Osteoblast (primary cell): ENCODE measurements around the gene FCMR. TPM values are rescaled to one million over a fixed set of nuclear protein-coding genes. Genes with fewer than 3 reads are reported as not detected.

ENCODE experiments used
- DNase-seq: peaks from one replicate; pipeline ENCODE4 v3.0.0; 2011; ENCODE audit warnings: low spot score, mixed read lengths; ENCODE audit not compliant: insufficient read length; ENCODE audit errors: missing footprints
- H2AFZ ChIP-seq: 2 replicates; pipeline ENCODE4 v1.6.0; 2011; ENCODE audit warnings: mild to moderate bottlenecking, low read length
- H3K27ac ChIP-seq: 2 replicates; pipeline ENCODE4 v1.5.1; 2011; ENCODE audit warnings: mild to moderate bottlenecking, low read depth, low read length, moderate library complexity
- H3K27me3 ChIP-seq: 2 replicates; pipeline ENCODE4 v1.6.0; 2012; ENCODE audit warnings: mild to moderate bottlenecking, control low read depth, inconsistent platforms, low read length, moderate library complexity; ENCODE audit not compliant: insufficient read depth
- H3K36me3 ChIP-seq: 2 replicates; pipeline ENCODE4 v1.5.1; 2011; ENCODE audit warnings: mild to moderate bottlenecking, low read length, control low read depth, moderate library complexity; ENCODE audit not compliant: insufficient read depth
- H3K4me1 ChIP-seq: 2 replicates; pipeline ENCODE4 v1.5.1; 2011; ENCODE audit warnings: mild to moderate bottlenecking, low read length, control low read depth, moderate library complexity; ENCODE audit not compliant: insufficient read depth
- H3K4me2 ChIP-seq: 2 replicates; pipeline ENCODE4 v1.6.0; 2011; ENCODE audit warnings: mild to moderate bottlenecking, low read length; ENCODE audit not compliant: insufficient read depth
- H3K4me3 ChIP-seq: fragments of 200-600 bp; sonication (generic); 3 replicates; pipeline ENCODE4 v1.5.1; 2012; ENCODE audit warnings: mild to moderate bottlenecking, low read length, inconsistent platforms; ENCODE audit not compliant: insufficient read depth
- H3K79me2 ChIP-seq: 2 replicates; pipeline ENCODE4 v1.6.0; 2012; ENCODE audit warnings: mild to moderate bottlenecking, low read length, control low read depth, inconsistent platforms; ENCODE audit not compliant: insufficient read depth
- H3K9me3 ChIP-seq: 2 replicates; pipeline ENCODE4 v1.5.1; 2011; ENCODE audit warnings: low read depth, low read length, control low read depth
- H4K20me1 ChIP-seq: 2 replicates; pipeline ENCODE4 v1.6.0; 2012; ENCODE audit warnings: mild to moderate bottlenecking, low read length, control low read depth; ENCODE audit not compliant: insufficient read depth
- CTCF ChIP-seq: IDR thresholded peaks from 2 replicates; pipeline ENCODE4 v1.5.1; 2011; ENCODE audit warnings: mild to moderate bottlenecking, low read depth, low read length, moderate library complexity; ENCODE audit errors: extremely low read depth
- total RNA-seq: library from RNA; depleted of rRNA; stranded (reverse); fragments of >200 nt; gene quantifications from 2 replicates; pipeline ENCODE4 v1.2.3, GENCODE V29; 2012

Gene FCMR
- total RNA-seq, 1 donor, result not detected

- no peak for DNase-seq
- Histone ChIP-seq H4K20me1 (no peaks in the 10 kb centered on the region), H3K27me3 (no peaks in the 10 kb centered on the region), H3K36me3 (no peaks in the 10 kb centered on the region), H3K27ac (no peak overlapping the region), H3K79me2 (no peaks in the 10 kb centered on the region), H3K4me1 (no peaks in the 10 kb centered on the region), H3K9me3 (peaks cover 5% of the 10 kb centered on the region), H2AFZ (no peak overlapping the region), H3K4me2 (no peak overlapping the region), H3K4me3 (no peak overlapping the region)
- no peak for TF ChIP-seq CTCF
Measured at GRCh38 chr1:206878456-206878855, 43.3 kb downstream of the FCMR start.

GRCh38 chr1:206875752-206876377 lies 45.9 kb downstream of the FCMR start:
- Histone ChIP-seq H3K79me2 (no peaks in the 10 kb centered on the region), H3K27me3 (no peaks in the 10 kb centered on the region), H3K27ac (no peak overlapping the region), H4K20me1 (no peaks in the 10 kb centered on the region), H2AFZ (no peak overlapping the region), H3K4me1 (no peaks in the 10 kb centered on the region), H3K4me2 (no peak overlapping the region), H3K36me3 (no peaks in the 10 kb centered on the region), H3K4me3 (no peak overlapping the region), H3K9me3 (peaks cover 5% of the 10 kb centered on the region)
- no peak for DNase-seq
- no peak for TF ChIP-seq CTCF

GRCh38 chr1:206873603-206874188 lies 48.0 kb downstream of the FCMR start:
- H2AFZ ChIP-seq, result peak overlapping the region; percentile 13
- TF ChIP-seq CTCF, result no peak
- peaks cover 5% of the 10 kb centered on the region for H3K9me3 ChIP-seq

GRCh38 chr1:206872139-206872538 lies 49.6 kb downstream of the FCMR start:
- Histone ChIP-seq H3K4me2 (no peak overlapping the region), H3K4me1 (no peaks in the 10 kb centered on the region), H2AFZ (no peak overlapping the region), H3K27ac (no peak overlapping the region), H3K79me2 (no peaks in the 10 kb centered on the region), H3K4me3 (no peak overlapping the region), H4K20me1 (no peaks in the 10 kb centered on the region), H3K27me3 (no peaks in the 10 kb centered on the region), H3K9me3 (no peaks in the 10 kb centered on the region), H3K36me3 (no peaks in the 10 kb centered on the region)
- DNase-seq, result no peak
- TF ChIP-seq CTCF, result no peak

More at GRCh38 chr1:206873603-206874188, 48.0 kb downstream of the FCMR start:
- Histone ChIP-seq H3K79me2 (no peaks in the 10 kb centered on the region), H3K27me3 (no peaks in the 10 kb centered on the region), H3K4me2 (no peak overlapping the region), H3K4me1 (no peaks in the 10 kb centered on the region), H3K27ac (no peak overlapping the region), H3K36me3 (no peaks in the 10 kb centered on the region), H3K4me3 (no peak overlapping the region), H4K20me1 (no peaks in the 10 kb centered on the region)
- no peak for DNase-seq
